ENCODE measurements around the gene HS6ST1.

HS6ST1 gene

GRCh38 chr2:128245813-128246212, 72.9 kb downstream of the HS6ST1 start:
- DNase-seq: no peak
- Mint-ChIP-seq H3K27ac (no peak overlapping the region), H3K4me1 (no peaks in the 10 kb centered on the region), H3K4me3 (no peak overlapping the region), H3K27me3 (ENCODE audit: low read depth, poor library complexity) (peaks cover 9% of the 10 kb centered on the region), H3K9me3 (no peaks in the 10 kb centered on the region), H3K36me3 (ENCODE audit: low read depth) (no peaks in the 10 kb centered on the region)
- TF ChIP-seq CTCF (IDR thresholded peaks at IDR 0.05): no peak

DNA sequence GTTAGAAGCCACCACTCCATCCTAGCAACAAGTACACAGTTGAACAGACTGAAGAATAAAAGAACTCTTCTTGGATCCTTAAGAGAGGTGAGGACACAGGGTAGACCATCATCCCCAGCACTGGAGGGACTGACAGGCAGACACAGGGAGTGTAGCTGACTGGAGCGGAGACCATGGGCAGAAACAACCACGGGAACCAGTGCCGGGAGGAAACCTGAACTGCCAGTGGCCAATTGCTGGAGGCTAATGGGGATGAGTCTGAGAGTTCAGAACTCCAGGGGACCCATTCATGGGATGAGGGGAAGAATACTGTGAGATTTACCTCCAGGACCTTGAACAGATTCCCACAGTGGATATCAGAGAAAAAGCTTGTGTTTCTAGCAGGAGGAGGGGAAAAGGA, 76.8 kb downstream of the HS6ST1 start:
- no peak for DNase-seq
- Mint-ChIP-seq H3K36me3 (ENCODE audit: low read depth) (no peaks in the 10 kb centered on the region), H3K27ac (no peak overlapping the region), H3K27me3 (ENCODE audit: low read depth, poor library complexity) (peaks cover 15% of the 10 kb centered on the region), H3K4me3 (no peak overlapping the region), H3K4me1 (no peaks in the 10 kb centered on the region), H3K9me3 (no peaks in the 10 kb centered on the region)
- TF ChIP-seq CTCF (IDR thresholded peaks at IDR 0.05): no peak

GRCh38 chr2:128237911-128238697, 80.6 kb downstream of the HS6ST1 start:
- Mint-ChIP-seq H3K27me3 (ENCODE audit: low read depth, poor library complexity) (peaks cover 32% of the 10 kb centered on the region), H3K27ac (no peak overlapping the region), H3K4me1 (no peaks in the 10 kb centered on the region), H3K4me3 (no peak overlapping the region), H3K36me3 (ENCODE audit: low read depth) (no peaks in the 10 kb centered on the region), H3K9me3 (no peaks in the 10 kb centered on the region)
- no peak for DNase-seq
- TF ChIP-seq CTCF (IDR thresholded peaks at IDR 0.05): no peak

DNA sequence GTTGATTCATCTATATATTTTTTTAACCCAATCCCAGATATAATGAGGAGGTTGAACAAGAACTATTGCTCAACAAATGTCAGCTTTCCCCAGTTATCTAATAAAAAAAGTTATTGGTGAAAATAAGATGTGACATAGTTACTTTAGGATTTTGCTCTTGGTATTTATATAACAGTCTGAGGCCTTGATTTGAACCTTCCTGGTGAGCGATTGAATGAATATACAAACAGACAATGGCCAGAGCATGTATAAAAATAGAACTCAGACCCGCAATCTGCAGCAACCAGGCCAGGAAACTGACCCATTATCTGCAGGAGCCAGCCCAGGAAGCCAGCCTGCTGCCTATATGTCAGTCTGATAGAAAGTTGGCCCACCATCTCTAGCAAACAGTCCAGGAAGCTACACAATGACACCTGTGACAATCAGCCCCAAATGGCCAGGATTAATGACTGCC, 81.6 kb downstream of the HS6ST1 start:
- Mint-ChIP-seq H3K4me3 (no peak overlapping the region), H3K9me3 (no peaks in the 10 kb centered on the region), H3K27ac (no peak overlapping the region), H3K4me1 (no peaks in the 10 kb centered on the region), H3K36me3 (ENCODE audit: low read depth) (no peaks in the 10 kb centered on the region), H3K27me3 (ENCODE audit: low read depth, poor library complexity) (peaks cover 39% of the 10 kb centered on the region)
- DNase-seq: no peak
- TF ChIP-seq CTCF (IDR thresholded peaks at IDR 0.05): no peak

DNA sequence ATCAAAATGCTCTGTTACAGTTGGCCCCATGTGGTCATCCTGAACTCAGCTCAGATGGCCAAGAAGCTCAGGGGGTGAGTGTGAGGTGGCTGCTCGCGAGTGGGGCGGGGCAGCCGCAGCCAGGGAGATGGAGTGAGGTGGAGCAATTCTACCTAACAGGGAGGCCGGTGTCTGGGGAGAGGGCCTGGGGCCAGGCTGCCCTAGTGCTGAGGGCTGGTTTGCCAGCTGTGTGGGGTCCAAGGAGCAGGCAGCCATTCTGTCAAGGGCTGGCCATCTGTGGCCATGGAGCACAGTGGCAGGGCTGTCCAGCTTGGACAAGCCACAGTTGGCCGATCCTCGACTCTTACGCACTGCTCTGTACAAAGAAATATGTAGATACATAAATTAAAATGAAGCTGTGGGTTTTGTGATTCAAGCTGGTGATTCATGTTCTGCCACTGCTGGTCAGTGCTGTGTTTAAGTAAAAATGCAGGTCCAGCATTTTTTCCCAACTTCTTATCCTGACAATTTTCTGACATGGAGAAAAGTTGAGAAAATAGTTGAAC, 82.1 kb downstream of the HS6ST1 start:
- no peaks in the 10 kb centered on the region for H3K36me3 Mint-ChIP-seq (ENCODE audit: low read depth)
- H3K27ac Mint-ChIP-seq: no peak overlapping the region
- no peaks in the 10 kb centered on the region for H3K4me1 Mint-ChIP-seq
- no peak overlapping the region for H3K4me3 Mint-ChIP-seq
- no peak for DNase-seq
- H3K27me3 Mint-ChIP-seq (ENCODE audit: low read depth, poor library complexity): peaks cover 39% of the 10 kb centered on the region
- no peaks in the 10 kb centered on the region for H3K9me3 Mint-ChIP-seq
- TF ChIP-seq CTCF (IDR thresholded peaks at IDR 0.05): no peak

DNA sequence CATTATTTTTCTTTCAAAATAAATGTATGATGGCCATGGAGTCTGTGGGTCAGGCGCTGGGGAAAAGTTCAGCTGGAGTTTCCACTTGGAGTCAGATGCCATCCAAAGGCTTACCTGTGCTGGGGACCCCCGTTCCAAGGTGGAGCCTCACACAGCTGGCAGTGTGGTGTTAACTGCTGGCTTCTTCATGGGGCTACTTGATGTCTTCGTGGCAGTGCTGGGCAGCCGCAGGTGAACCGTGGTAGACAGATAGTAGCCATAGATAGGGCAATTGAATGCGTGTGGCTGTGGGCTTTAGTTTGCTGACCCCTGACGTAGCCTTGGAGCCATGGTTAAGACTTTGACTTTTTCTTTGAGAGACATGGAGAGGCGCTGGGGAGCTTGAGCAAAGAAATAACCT, 83.1 kb downstream of the HS6ST1 start:
- Mint-ChIP-seq H3K4me3 (no peak overlapping the region), H3K4me1 (no peaks in the 10 kb centered on the region), H3K27me3 (ENCODE audit: low read depth, poor library complexity) (peaks cover 46% of the 10 kb centered on the region), H3K9me3 (no peaks in the 10 kb centered on the region), H3K36me3 (ENCODE audit: low read depth) (no peaks in the 10 kb centered on the region), H3K27ac (no peak overlapping the region)
- TF ChIP-seq CTCF (IDR thresholded peaks at IDR 0.05): no peak
- no peak for DNase-seq

All from nephron progenitor cell (in vitro differentiated cells).